Measurements from ENCODE around the gene CA11. TPM values are rescaled to one million over a fixed set of nuclear protein-coding genes. Genes with fewer than 3 reads are reported as not detected.

The CA11 gene
- total and polyA plus RNA-seq, 9 of the 15 experiments (the other 6 are each of a cell fraction or from before 2014, with no cell fraction given) = 2.9 to 19.9 (median 8.3) TPM

- no peak for TF ChIP-seq THRB (CRISPR knock-in tag; conservative IDR thresholded peaks at IDR 0.05)
- TF ChIP-seq U2AF1 (optimal IDR thresholded peaks at IDR 0.05; ENCODE audit: low read depth, low read length) = peak; percentile 87
- TF ChIP-seq POU5F1 (IDR thresholded peaks at IDR 0.05; ENCODE audit: borderline replicate concordance, low read depth, low read length, partially characterized antibody) = peak; percentile 59
- peak; percentile 76 for TF ChIP-seq NCOA4 (IDR thresholded peaks at IDR 0.05; ENCODE audit: partially characterized antibody)
- TF ChIP-seq, protein P1, sequence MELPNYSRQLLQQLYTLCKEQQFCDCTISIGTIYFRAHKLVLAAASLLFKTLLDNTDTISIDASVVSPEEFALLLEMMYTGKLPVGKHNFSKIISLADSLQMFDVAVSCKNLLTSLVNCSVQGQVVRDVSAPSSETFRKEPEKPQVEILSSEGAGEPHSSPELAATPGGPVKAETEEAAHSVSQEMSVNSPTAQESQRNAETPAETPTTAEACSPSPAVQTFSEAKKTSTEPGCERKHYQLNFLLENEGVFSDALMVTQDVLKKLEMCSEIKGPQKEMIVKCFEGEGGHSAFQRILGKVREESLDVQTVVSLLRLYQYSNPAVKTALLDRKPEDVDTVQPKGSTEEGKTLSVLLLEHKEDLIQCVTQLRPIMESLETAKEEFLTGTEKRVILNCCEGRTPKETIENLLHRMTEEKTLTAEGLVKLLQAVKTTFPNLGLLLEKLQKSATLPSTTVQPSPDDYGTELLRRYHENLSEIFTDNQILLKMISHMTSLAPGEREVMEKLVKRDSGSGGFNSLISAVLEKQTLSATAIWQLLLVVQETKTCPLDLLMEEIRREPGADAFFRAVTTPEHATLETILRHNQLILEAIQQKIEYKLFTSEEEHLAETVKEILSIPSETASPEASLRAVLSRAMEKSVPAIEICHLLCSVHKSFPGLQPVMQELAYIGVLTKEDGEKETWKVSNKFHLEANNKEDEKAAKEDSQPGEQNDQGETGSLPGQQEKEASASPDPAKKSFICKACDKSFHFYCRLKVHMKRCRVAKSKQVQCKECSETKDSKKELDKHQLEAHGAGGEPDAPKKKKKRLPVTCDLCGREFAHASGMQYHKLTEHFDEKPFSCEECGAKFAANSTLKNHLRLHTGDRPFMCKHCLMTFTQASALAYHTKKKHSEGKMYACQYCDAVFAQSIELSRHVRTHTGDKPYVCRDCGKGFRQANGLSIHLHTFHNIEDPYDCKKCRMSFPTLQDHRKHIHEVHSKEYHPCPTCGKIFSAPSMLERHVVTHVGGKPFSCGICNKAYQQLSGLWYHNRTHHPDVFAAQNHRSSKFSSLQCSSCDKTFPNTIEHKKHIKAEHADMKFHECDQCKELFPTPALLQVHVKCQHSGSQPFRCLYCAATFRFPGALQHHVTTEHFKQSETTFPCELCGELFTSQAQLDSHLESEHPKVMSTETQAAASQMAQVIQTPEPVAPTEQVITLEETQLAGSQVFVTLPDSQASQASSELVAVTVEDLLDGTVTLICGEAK (IDR thresholded peaks at IDR 0.05) = peak; percentile 94
- TF ChIP-seq, protein P1 (CRISPR knock-in tag; IDR thresholded peaks at IDR 0.05) = no peak
- TF ChIP-seq GMEB1 (CRISPR knock-in tag; IDR thresholded peaks at IDR 0.05) = peak; percentile 100
- TF ChIP-seq SMAD4 (CRISPR knock-in tag; conservative IDR thresholded peaks at IDR 0.05) = peak; percentile 83
- peak; percentile 47 to 91 (median 80) for TF ChIP-seq YY1 (IDR thresholded peaks at IDR 0.05; ENCODE audit: borderline replicate concordance in 1 of 3, control insufficient read depth in 1 of 3, extremely low read depth in 1 of 3, insufficient read depth in 3 of 3, insufficient read length in 1 of 3, insufficient replicate concordance in 2 of 3, low read depth in 1 of 3, low read length in 2 of 3)
- peak; percentile 93 for TF ChIP-seq KHSRP (IDR thresholded peaks at IDR 0.05)
- no peak for TF ChIP-seq ZNF133 (CRISPR knock-in tag; IDR thresholded peaks at IDR 0.05)
- TF ChIP-seq ATF3 (IDR thresholded peaks at IDR 0.05) = peak; percentile 73; the same call in 1 of the 2 replicates
- TF ChIP-seq ATF3 (CRISPR knock-in tag; conservative IDR thresholded peaks at IDR 0.05) = peak; percentile 87; the same call in 1 of the 2 replicates
Measured at GRCh38 chr19:48618916-48619691, 26.9 kb downstream of the CA11 start, which contains the start of the genes RPL18 and SPHK2 (continued).

All from K562 (cell line).